Liver (tissue), 9 donors: ENCODE data around the gene SLC17A7. TPM values are rescaled to one million over a fixed set of nuclear protein-coding genes. Genes with fewer than 3 reads are reported as not detected.
"Not testable (repeated sequence)": the region's sequence is repeated elsewhere in the genome, so short reads cannot be mapped to it uniquely, and the experiment has no call there.

Experiments
- DNase-seq: peaks from one replicate; pipeline ENCODE4 v3.0.0-alpha.2; 2017; ENCODE audit warnings: low spot score
- H3K27ac ChIP-seq, 2 donors: one replicate each; pipeline ENCODE4 v1.7.0; 2013; ENCODE audit warnings: inconsistent platforms in 2 of 2, low read length in 2 of 2, control low read depth in 1 of 2, low read depth in 1 of 2, mild to moderate bottlenecking in 1 of 2
- H3K27me3 ChIP-seq, 4 donors: one replicate each; pipeline versions ENCODE4 v1.6.1 to v1.7.0; 2013; ENCODE audit warnings: low read length in 3 of 4, inconsistent platforms in 1 of 4, mild to moderate bottlenecking in 1 of 4, moderate library complexity in 1 of 4; ENCODE audit not compliant: control insufficient read depth in 4 of 4, insufficient read depth in 4 of 4
- H3K36me3 ChIP-seq, 4 donors: one replicate each; pipeline versions ENCODE4 v1.6.1 to v1.7.0; 2013; ENCODE audit warnings: low read length in 3 of 4, mild to moderate bottlenecking in 3 of 4, low read depth in 1 of 4, moderate library complexity in 1 of 4; ENCODE audit not compliant: control insufficient read depth in 4 of 4, insufficient read depth in 3 of 4
- H3K4me1 ChIP-seq, 4 donors: one replicate each; pipeline versions ENCODE4 v1.6.1 to v1.7.0; 2013; ENCODE audit warnings: low read length in 3 of 4, mild to moderate bottlenecking in 3 of 4, moderate library complexity in 1 of 4; ENCODE audit not compliant: control insufficient read depth in 4 of 4, insufficient read depth in 4 of 4
- H3K4me3 ChIP-seq, 3 donors: one replicate each; pipeline versions ENCODE4 v1.6.1 to v1.7.0; 2013; ENCODE audit warnings: low read length in 3 of 3, control low read depth in 1 of 3, low read depth in 1 of 3, mild to moderate bottlenecking in 1 of 3
- H3K9ac ChIP-seq, 2 donors: one replicate each; pipeline ENCODE4 v1.7.0; 2013; ENCODE audit warnings: low read length in 2 of 2, mild to moderate bottlenecking in 2 of 2, moderate library complexity in 2 of 2, control low read depth in 1 of 2, low read depth in 1 of 2
- H3K9me3 ChIP-seq, 4 donors: one replicate each; pipeline versions ENCODE4 v1.6.1 to v1.7.0; 2013; ENCODE audit warnings: low read length in 3 of 4; ENCODE audit not compliant: control insufficient read depth in 4 of 4
- ATF3 ChIP-seq: IDR thresholded peaks from 2 replicates; pipeline ENCODE4 v1.6.1; 2016; ENCODE audit warnings: antibody characterized with exemption
- FOXA1 ChIP-seq: IDR thresholded peaks from 2 replicates; pipeline ENCODE4 v1.6.1; 2016; ENCODE audit warnings: antibody characterized with exemption
- FOXA2 ChIP-seq: IDR thresholded peaks from 2 replicates; pipeline ENCODE4 v1.6.1; 2016; ENCODE audit warnings: antibody characterized with exemption
- GABPA ChIP-seq, 2 donors: IDR thresholded peaks in 1 of 2; conservative IDR thresholded peaks in 1 of 2; 2 replicates each; pipeline ENCODE4 v1.6.1; 2016; ENCODE audit warnings: antibody characterized with exemption in 2 of 2, mild to moderate bottlenecking in 1 of 2, moderate library complexity in 1 of 2
- HNF4A ChIP-seq, 2 donors: conservative IDR thresholded peaks; 2 replicates each; pipeline ENCODE4 v1.6.1; 2016; ENCODE audit warnings: antibody characterized with exemption in 2 of 2, mild to moderate bottlenecking in 2 of 2
- HNF4G ChIP-seq: IDR thresholded peaks from 2 replicates; pipeline ENCODE4 v1.6.1; 2016; ENCODE audit warnings: antibody characterized with exemption
- JUND ChIP-seq, 2 donors: IDR thresholded peaks; 2 replicates each; pipeline ENCODE4 v1.6.1; 2016; ENCODE audit warnings: antibody characterized with exemption in 2 of 2
- NR2F2 ChIP-seq: IDR thresholded peaks from 2 replicates; pipeline ENCODE4 v1.6.1; 2016; ENCODE audit warnings: antibody characterized with exemption
- RAD21 ChIP-seq, 2 donors: IDR thresholded peaks; 2 replicates each; pipeline ENCODE4 v1.6.1; 2016; ENCODE audit warnings: antibody characterized with exemption in 2 of 2, mild to moderate bottlenecking in 2 of 2
- RXRA ChIP-seq, 2 donors: IDR thresholded peaks; 2 replicates each; pipeline ENCODE4 v1.6.1; 2017 to 2018; ENCODE audit warnings: antibody characterized with exemption in 2 of 2, mild to moderate bottlenecking in 1 of 2
- SP1 ChIP-seq: IDR thresholded peaks from 2 replicates; pipeline ENCODE4 v1.6.1; 2018; ENCODE audit warnings: antibody characterized with exemption, mild to moderate bottlenecking
- TAF1 ChIP-seq: conservative IDR thresholded peaks from 2 replicates; pipeline ENCODE4 v1.6.1; 2016; ENCODE audit warnings: antibody characterized with exemption, mild to moderate bottlenecking
- YY1 ChIP-seq: IDR thresholded peaks from 2 replicates; pipeline ENCODE4 v1.6.1; 2016; ENCODE audit warnings: antibody characterized with exemption, mild to moderate bottlenecking
- WGBS: extraction: QIAGEN DNeasy Blood & Tissue Kit; methylation state at CpG from one replicate; pipeline ENCODE4 v1.1.7; 2013; 5-methylcytosine and 5-hydroxymethylcytosine counted together
- polyA plus RNA-seq, 2 donors: library from polyadenylated mRNA; stranded (reverse) in 1 of 2; unstranded in 1 of 2; fragments of 200-250 nt in 1 of 2; fragments of >200 nt in 1 of 2; fragmentation: Nextera tagmentation in 1 of 2; extraction: Ambion mirVana in 1 of 2; gene quantifications; one replicate each; pipeline versions ENCODE4 v1.2.1 to v1.2.3, GENCODE V29; 2013 to 2015
- total RNA-seq, 2 donors: library from RNA; depleted of rRNA; stranded (reverse); fragments of >200 nt; gene quantifications; one replicate each; pipeline ENCODE4 v1.2.3, GENCODE V29; 2014
- TF ChIP-seq, protein P1 (sequence below): IDR thresholded peaks from 2 replicates; pipeline ENCODE4 v1.6.1; 2016; ENCODE audit warnings: antibody characterized with exemption, mild to moderate bottlenecking
- TF ChIP-seq, protein P2 (sequence below): IDR thresholded peaks from 2 replicates; pipeline ENCODE4 v1.6.1; 2016; ENCODE audit warnings: antibody characterized with exemption
- TF ChIP-seq, protein P3 (sequence below): fragments of 150-350 bp; IDR thresholded peaks from 2 replicates; pipeline ENCODE4 v1.5.1; 2017; ENCODE audit warnings: improper control_type of control experiment, low read depth, low read length; ENCODE audit not compliant: missing input control
- donor health status: healthy.
- donor health status: healthy.
- donor health status: healthy.
- donor health status: healthy.
- donor health status: healthy.

The SLC17A7 gene
- total and polyA plus RNA-seq, 4 donors: 0.06 to 0.08 TPM; not detected in 2

- peak in 1 of 2 donors; percentile 19 for TF ChIP-seq HNF4A (conservative IDR thresholded peaks at IDR 0.05)
- no peak for TF ChIP-seq JUND (IDR thresholded peaks at IDR 0.05)
- TF ChIP-seq, protein P1, sequence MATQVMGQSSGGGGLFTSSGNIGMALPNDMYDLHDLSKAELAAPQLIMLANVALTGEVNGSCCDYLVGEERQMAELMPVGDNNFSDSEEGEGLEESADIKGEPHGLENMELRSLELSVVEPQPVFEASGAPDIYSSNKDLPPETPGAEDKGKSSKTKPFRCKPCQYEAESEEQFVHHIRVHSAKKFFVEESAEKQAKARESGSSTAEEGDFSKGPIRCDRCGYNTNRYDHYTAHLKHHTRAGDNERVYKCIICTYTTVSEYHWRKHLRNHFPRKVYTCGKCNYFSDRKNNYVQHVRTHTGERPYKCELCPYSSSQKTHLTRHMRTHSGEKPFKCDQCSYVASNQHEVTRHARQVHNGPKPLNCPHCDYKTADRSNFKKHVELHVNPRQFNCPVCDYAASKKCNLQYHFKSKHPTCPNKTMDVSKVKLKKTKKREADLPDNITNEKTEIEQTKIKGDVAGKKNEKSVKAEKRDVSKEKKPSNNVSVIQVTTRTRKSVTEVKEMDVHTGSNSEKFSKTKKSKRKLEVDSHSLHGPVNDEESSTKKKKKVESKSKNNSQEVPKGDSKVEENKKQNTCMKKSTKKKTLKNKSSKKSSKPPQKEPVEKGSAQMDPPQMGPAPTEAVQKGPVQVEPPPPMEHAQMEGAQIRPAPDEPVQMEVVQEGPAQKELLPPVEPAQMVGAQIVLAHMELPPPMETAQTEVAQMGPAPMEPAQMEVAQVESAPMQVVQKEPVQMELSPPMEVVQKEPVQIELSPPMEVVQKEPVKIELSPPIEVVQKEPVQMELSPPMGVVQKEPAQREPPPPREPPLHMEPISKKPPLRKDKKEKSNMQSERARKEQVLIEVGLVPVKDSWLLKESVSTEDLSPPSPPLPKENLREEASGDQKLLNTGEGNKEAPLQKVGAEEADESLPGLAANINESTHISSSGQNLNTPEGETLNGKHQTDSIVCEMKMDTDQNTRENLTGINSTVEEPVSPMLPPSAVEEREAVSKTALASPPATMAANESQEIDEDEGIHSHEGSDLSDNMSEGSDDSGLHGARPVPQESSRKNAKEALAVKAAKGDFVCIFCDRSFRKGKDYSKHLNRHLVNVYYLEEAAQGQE: peak; percentile 27
These were observed 32.7 kb upstream of the SLC17A7 start, which contains the start of gene FLT3LG (continued) for GRCh38 chr19:49473868-49474541.

- H3K27ac ChIP-seq: peak overlapping the region; percentile 72 to 79
- not testable (repeated sequence) for H3K27me3 ChIP-seq, H3K9me3 ChIP-seq, H3K9ac ChIP-seq, H3K36me3 ChIP-seq, DNase-seq
- WGBS: 73% methylated on average over 9 of the region's 9 CpGs
- peak overlapping the region in 2 of 3 donors; percentile 62 to 85 for H3K4me3 ChIP-seq
- H3K4me1 ChIP-seq: peaks cover 0 to 11% (median 6%) of the 10 kb centered on the region in 4 donors
These were observed 32.2 kb upstream of the SLC17A7 start for GRCh38 chr19:49473501-49473867.

GRCh38 chr19:49472936-49473335 is 31.6 kb upstream of the SLC17A7 start:
- no peaks in the 10 kb centered on the region for H3K9me3 ChIP-seq
- no peak overlapping the region for H3K4me3 ChIP-seq
- H3K27ac ChIP-seq: no peak overlapping the region
- DNase-seq: no peak
- no peak overlapping the region for H3K9ac ChIP-seq
- H3K4me1 ChIP-seq: peaks cover 0 to 11% (median 6%) of the 10 kb centered on the region in 4 donors
- TF ChIP-seq RXRA (IDR thresholded peaks at IDR 0.05) (no peak), RAD21 (IDR thresholded peaks at IDR 0.05) (no peak), HNF4A (conservative IDR thresholded peaks at IDR 0.05) (no peak), SP1 (no peak), YY1 (no peak), HNF4G (no peak), JUND (IDR thresholded peaks at IDR 0.05) (no peak), FOXA2 (no peak), NR2F2 (no peak)
- WGBS: 76% methylated on average over 9 of the region's 9 CpGs
- H3K36me3 ChIP-seq: no peaks in the 10 kb centered on the region
- H3K27me3 ChIP-seq: no peaks in the 10 kb centered on the region

- Histone ChIP-seq H3K27ac (no peak overlapping the region), H3K4me1 (peaks cover 0 to 11% (median 6%) of the 10 kb centered on the region in 4 donors), H3K9me3 (no peaks in the 10 kb centered on the region), H3K4me3 (no peak overlapping the region), H3K27me3 (no peaks in the 10 kb centered on the region), H3K9ac (no peak overlapping the region), H3K36me3 (peaks cover 0 to 3% (median under 1%) of the 10 kb centered on the region in 4 donors)
- WGBS: 86% methylated on average over 8 of the region's 8 CpGs
- no peak for DNase-seq
- TF ChIP-seq, protein P2, sequence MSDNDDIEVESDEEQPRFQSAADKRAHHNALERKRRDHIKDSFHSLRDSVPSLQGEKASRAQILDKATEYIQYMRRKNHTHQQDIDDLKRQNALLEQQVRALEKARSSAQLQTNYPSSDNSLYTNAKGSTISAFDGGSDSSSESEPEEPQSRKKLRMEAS: no peak
- no peak for TF ChIP-seq ATF3
- no peak for TF ChIP-seq RAD21 (IDR thresholded peaks at IDR 0.05)
- TF ChIP-seq HNF4G: no peak
- no peak for TF ChIP-seq GABPA (IDR thresholded peaks at IDR 0.05 in 1 of 2, conservative IDR thresholded peaks at IDR 0.05 in 1 of 2)
- no peak for TF ChIP-seq TAF1
- no peak for TF ChIP-seq FOXA1
- TF ChIP-seq, protein P1: no peak
- no peak for TF ChIP-seq YY1
- TF ChIP-seq JUND (IDR thresholded peaks at IDR 0.05): no peak
- no peak for TF ChIP-seq SP1
- TF ChIP-seq, protein P3, sequence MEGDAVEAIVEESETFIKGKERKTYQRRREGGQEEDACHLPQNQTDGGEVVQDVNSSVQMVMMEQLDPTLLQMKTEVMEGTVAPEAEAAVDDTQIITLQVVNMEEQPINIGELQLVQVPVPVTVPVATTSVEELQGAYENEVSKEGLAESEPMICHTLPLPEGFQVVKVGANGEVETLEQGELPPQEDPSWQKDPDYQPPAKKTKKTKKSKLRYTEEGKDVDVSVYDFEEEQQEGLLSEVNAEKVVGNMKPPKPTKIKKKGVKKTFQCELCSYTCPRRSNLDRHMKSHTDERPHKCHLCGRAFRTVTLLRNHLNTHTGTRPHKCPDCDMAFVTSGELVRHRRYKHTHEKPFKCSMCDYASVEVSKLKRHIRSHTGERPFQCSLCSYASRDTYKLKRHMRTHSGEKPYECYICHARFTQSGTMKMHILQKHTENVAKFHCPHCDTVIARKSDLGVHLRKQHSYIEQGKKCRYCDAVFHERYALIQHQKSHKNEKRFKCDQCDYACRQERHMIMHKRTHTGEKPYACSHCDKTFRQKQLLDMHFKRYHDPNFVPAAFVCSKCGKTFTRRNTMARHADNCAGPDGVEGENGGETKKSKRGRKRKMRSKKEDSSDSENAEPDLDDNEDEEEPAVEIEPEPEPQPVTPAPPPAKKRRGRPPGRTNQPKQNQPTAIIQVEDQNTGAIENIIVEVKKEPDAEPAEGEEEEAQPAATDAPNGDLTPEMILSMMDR: no peak
These were observed 29.3 kb upstream of the SLC17A7 start for GRCh38 chr19:49470615-49470978.
